SU-DHL-6 (cell line): ENCODE measurements around the gene SLC12A8.

Source experiments
- H2AFZ ChIP-seq: fragments of 200-600 bp; sonication (generic); 2 replicates; pipeline ENCODE4 v1.6.1; 2014; ENCODE audit warnings: low read depth, mild to moderate bottlenecking, moderate library complexity, mixed read lengths, antibody characterized with exemption, low read length; ENCODE audit not compliant: severe bottlenecking
- H3F3A ChIP-seq: fragments of 200-600 bp; shearing (Covaris generic); 2 replicates; pipeline ENCODE4 v1.6.0; 2016; ENCODE audit warnings: antibody characterized with exemption, mild to moderate bottlenecking; ENCODE audit not compliant: insufficient read depth
- H3K27ac ChIP-seq: fragments of 200-600 bp; sonication (generic); 2 replicates; pipeline ENCODE4 v1.5.1; 2016; ENCODE audit warnings: low read depth, mild to moderate bottlenecking, low read length, moderate library complexity, mixed read lengths
- H3K27me3 ChIP-seq: fragments of 200-600 bp; sonication (generic), shearing (Covaris generic); 2 replicates; pipeline ENCODE4 v1.6.0; 2014; ENCODE audit warnings: mild to moderate bottlenecking, low read length
- H3K36me3 ChIP-seq: fragments of 200-600 bp; sonication (generic); 2 replicates; pipeline ENCODE4 v1.6.1; 2014; ENCODE audit warnings: mild to moderate bottlenecking, low read length, mixed read lengths
- H3K4me2 ChIP-seq: fragments of 300-600, 200-600 bp; shearing (Covaris generic), sonication (generic); 2 replicates; pipeline ENCODE4 v1.6.0; 2014; ENCODE audit warnings: low read length, low read depth, mild to moderate bottlenecking; ENCODE audit not compliant: poor library complexity, severe bottlenecking
- H3K4me3 ChIP-seq: fragments of 200-600 bp; sonication (generic); 2 replicates; pipeline ENCODE4 v1.5.1; 2014; ENCODE audit warnings: antibody characterized with exemption, low read length, mild to moderate bottlenecking, mixed read lengths; ENCODE audit not compliant: insufficient read depth, poor library complexity, severe bottlenecking
- H3K79me2 ChIP-seq: fragments of 200-600 bp; sonication (generic); 2 replicates; pipeline ENCODE4 v1.6.1; 2014; ENCODE audit warnings: mild to moderate bottlenecking, low read length, moderate library complexity; ENCODE audit not compliant: insufficient read depth
- H3K9ac ChIP-seq: fragments of 200-600 bp; sonication (generic); 2 replicates; pipeline ENCODE4 v1.7.0; 2014; ENCODE audit warnings: mild to moderate bottlenecking, low read length
- H3K9me2 ChIP-seq: fragments of 200-600 bp; sonication (generic); replicated peaks from 2 replicates; pipeline ENCODE4 v1.6.1; 2014; ENCODE audit warnings: low read length; ENCODE audit not compliant: insufficient read depth
- H3K9me3 ChIP-seq: fragments of 200-600 bp; sonication (generic); 2 replicates; pipeline ENCODE4 v1.6.1; 2014; ENCODE audit warnings: low read length, mixed read lengths; ENCODE audit not compliant: insufficient read depth
- H4K20me1 ChIP-seq: fragments of 200-600 bp; sonication (generic); 2 replicates; pipeline ENCODE4 v1.6.1; 2014; ENCODE audit warnings: low read depth, mild to moderate bottlenecking, antibody characterized with exemption, low read length, moderate library complexity, mixed read lengths
- CTCF ChIP-seq: fragments of 200-600 bp; sonication (generic); IDR thresholded peaks from one replicate; pipeline ENCODE4 v1.5.1; 2017; ENCODE audit warnings: antibody characterized with exemption, mild to moderate bottlenecking, low read length, moderate library complexity; ENCODE audit not compliant: insufficient read depth, poor library complexity, severe bottlenecking
- EZH2phosphoT487 ChIP-seq: fragments of 200-600 bp; sonication (generic), shearing (Covaris generic); conservative IDR thresholded peaks from 2 replicates; pipeline ENCODE4 v1.6.1; 2018; ENCODE audit warnings: mild to moderate bottlenecking, antibody characterized with exemption, low read length, moderate library complexity, mixed read lengths

Gene SLC12A8

GRCh38 chr3:125187599-125187910 is 25.0 kb downstream of the SLC12A8 start:
- TF ChIP-seq EZH2phosphoT487 (no peak), CTCF (no peak)

GRCh38 chr3:125186800-125187598 is 25.5 kb downstream of the SLC12A8 start:
- no peaks in the 10 kb centered on the region for H3F3A ChIP-seq
- no peaks in the 10 kb centered on the region for H4K20me1 ChIP-seq
- H3K36me3 ChIP-seq: no peaks in the 10 kb centered on the region
- H3K4me3 ChIP-seq: no peak overlapping the region
- no peaks in the 10 kb centered on the region for H3K9me3 ChIP-seq
- H2AFZ ChIP-seq: no peak overlapping the region
- H3K79me2 ChIP-seq: no peaks in the 10 kb centered on the region
- H3K9me2 ChIP-seq: no peaks in the 10 kb centered on the region
- H3K4me2 ChIP-seq: no peak overlapping the region
- no peaks in the 10 kb centered on the region for H3K27me3 ChIP-seq
- H3K27ac ChIP-seq: no peak overlapping the region
- TF ChIP-seq EZH2phosphoT487 (no peak), CTCF (no peak)
- H3K9ac ChIP-seq: no peak overlapping the region

More at GRCh38 chr3:125187599-125187910, 25.0 kb downstream of the SLC12A8 start:
- Histone ChIP-seq H3K27ac (no peak overlapping the region), H3F3A (no peaks in the 10 kb centered on the region), H4K20me1 (no peaks in the 10 kb centered on the region), H3K4me3 (no peak overlapping the region), H3K36me3 (no peaks in the 10 kb centered on the region), H3K27me3 (no peaks in the 10 kb centered on the region), H3K79me2 (no peaks in the 10 kb centered on the region), H3K4me2 (no peak overlapping the region), H2AFZ (no peak overlapping the region), H3K9me2 (no peaks in the 10 kb centered on the region), H3K9me3 (no peaks in the 10 kb centered on the region), H3K9ac (no peak overlapping the region)

GRCh38 chr3:125186261-125186787 is 26.2 kb downstream of the SLC12A8 start:
- Histone ChIP-seq H3K9ac (no peak overlapping the region), H3K9me2 (no peaks in the 10 kb centered on the region), H2AFZ (no peak overlapping the region), H3K36me3 (no peaks in the 10 kb centered on the region), H4K20me1 (no peaks in the 10 kb centered on the region), H3K4me3 (no peak overlapping the region), H3F3A (no peaks in the 10 kb centered on the region), H3K27me3 (no peaks in the 10 kb centered on the region), H3K27ac (no peak overlapping the region), H3K4me2 (no peak overlapping the region), H3K79me2 (no peaks in the 10 kb centered on the region), H3K9me3 (no peaks in the 10 kb centered on the region)
- no peak for TF ChIP-seq EZH2phosphoT487
- TF ChIP-seq CTCF: no peak
